ENCODE data around the gene VWA1. TPM values are rescaled to one million over a fixed set of nuclear protein-coding genes. Genes with fewer than 3 reads are reported as not detected.

The VWA1 gene
- total and polyA plus RNA-seq, 4 donors, result 18.3 to 81.3 (median 32.2) TPM

- TF ChIP-seq ZBTB33 (IDR thresholded peaks at IDR 0.05) (no peak), HNF4G (IDR thresholded peaks at IDR 0.05) (peak; percentile 20)
Measured at GRCh38 chr1:1431845-1432273, 3.6 kb upstream of the VWA1 start (continued).

GRCh38 chr1:1432274-1432950 is 3.1 kb upstream of the VWA1 start:
- Histone ChIP-seq H3K27me3 (ENCODE audit: control insufficient read depth in 4 of 4, insufficient read depth in 4 of 4, low read length in 3 of 4) (no peaks in the 10 kb centered on the region), H3K9ac (ENCODE audit: low read depth in 1 of 2, low read length in 2 of 2) (peak overlapping the region in 1 of 2 donors; percentile 46), H3K27ac (ENCODE audit: low read depth in 1 of 2, low read length in 2 of 2) (peak overlapping the region; percentile 82 to 87), H3K4me1 (ENCODE audit: control insufficient read depth in 4 of 4, insufficient read depth in 4 of 4, low read length in 3 of 4) (peaks cover 28 to 76% (median 60%) of the 10 kb centered on the region in 4 donors), H3K9me3 (ENCODE audit: control insufficient read depth in 4 of 4, low read length in 3 of 4) (no peaks in the 10 kb centered on the region), H3K4me3 (ENCODE audit: low read depth in 1 of 3, low read length in 3 of 3) (peak overlapping the region; percentile 53 to 63 (median 62)), H3K36me3 (ENCODE audit: control insufficient read depth in 4 of 4, insufficient read depth in 3 of 4, low read depth in 1 of 4, low read length in 3 of 4) (no peaks in the 10 kb centered on the region)
- WGBS, result 47% methylated on average over 28 of the region's 28 CpGs
- no peak for TF ChIP-seq FOXA2 (IDR thresholded peaks at IDR 0.05)
- no peak for TF ChIP-seq EGR1 (IDR thresholded peaks at IDR 0.05; ENCODE audit: low read depth in 2 of 2)
- TF ChIP-seq ZBTB33 (IDR thresholded peaks at IDR 0.05), result no peak
- no peak for TF ChIP-seq ATF3 (IDR thresholded peaks at IDR 0.05)
- TF ChIP-seq NR2F2 (IDR thresholded peaks at IDR 0.05), result no peak
- TF ChIP-seq TAF1 (conservative IDR thresholded peaks at IDR 0.05), result no peak
- no peak for TF ChIP-seq MAX (IDR thresholded peaks at IDR 0.05)
- TF ChIP-seq FOXA1 (IDR thresholded peaks at IDR 0.05), result no peak
- no peak for TF ChIP-seq YY1 (IDR thresholded peaks at IDR 0.05)
- no peak for TF ChIP-seq CTCF (IDR thresholded peaks at IDR 0.05; ENCODE audit: low read depth, low read length, missing input control)
- TF ChIP-seq REST (IDR thresholded peaks at IDR 0.05), result no peak
- no peak for TF ChIP-seq RAD21 (IDR thresholded peaks at IDR 0.05)
- no peak for TF ChIP-seq SP1 (IDR thresholded peaks at IDR 0.05)
- TF ChIP-seq GABPA (IDR thresholded peaks at IDR 0.05 in 1 of 2, conservative IDR thresholded peaks at IDR 0.05 in 1 of 2), result no peak
- TF ChIP-seq HNF4A (conservative IDR thresholded peaks at IDR 0.05), result no peak
- no peak for TF ChIP-seq JUND (IDR thresholded peaks at IDR 0.05)
- DNase-seq (ENCODE audit: low spot score), result no peak

Data from liver (tissue), 9 donors.